HAP-1 (cell line): Measurements from ENCODE around the gene PRDM16.

Source experiments
- DNase-seq, 2 experiments: peaks; one replicate each; pipeline ENCODE4 v3.0.0-alpha.2; 2016 to 2020; ENCODE audit warnings: low spot score in 2 of 2
- H3K27me3 ChIP-seq: fragments of 250-450 bp; sonication (Bioruptor Pico); 2 replicates; pipeline ENCODE4 v1.5.1; 2020; ENCODE audit warnings: low read depth, mild to moderate bottlenecking, moderate library complexity
- H3K36me3 ChIP-seq: fragments of 250-450 bp; sonication (Bioruptor Pico); replicated peaks from 2 replicates; pipeline ENCODE4 v1.5.1; 2020; ENCODE audit warnings: mild to moderate bottlenecking
- H3K4me1 ChIP-seq: fragments of 250-450 bp; sonication (Bioruptor Pico); 2 replicates; pipeline ENCODE4 v1.5.1; 2020; ENCODE audit warnings: mild to moderate bottlenecking
- H3K4me3 ChIP-seq: fragments of 250-450 bp; sonication (Bioruptor Pico); 2 replicates; pipeline ENCODE4 v1.5.1; 2020; ENCODE audit warnings: mild to moderate bottlenecking, moderate library complexity
- H3K9me3 ChIP-seq: fragments of 250-450 bp; sonication (Bioruptor Pico); 2 replicates; pipeline ENCODE4 v1.5.1; 2020; ENCODE audit warnings: mild to moderate bottlenecking, moderate library complexity
- in situ Hi-C: fragments of 300-500 bp; cut with MboI; formaldehyde crosslinking; loops from 3 replicates; pipeline ENCODE4 v1.14.3; 2020; ENCODE audit warnings: low sequenced_read_pairs, inconsistent platforms, mixed read lengths

PRDM16 gene

DNA sequence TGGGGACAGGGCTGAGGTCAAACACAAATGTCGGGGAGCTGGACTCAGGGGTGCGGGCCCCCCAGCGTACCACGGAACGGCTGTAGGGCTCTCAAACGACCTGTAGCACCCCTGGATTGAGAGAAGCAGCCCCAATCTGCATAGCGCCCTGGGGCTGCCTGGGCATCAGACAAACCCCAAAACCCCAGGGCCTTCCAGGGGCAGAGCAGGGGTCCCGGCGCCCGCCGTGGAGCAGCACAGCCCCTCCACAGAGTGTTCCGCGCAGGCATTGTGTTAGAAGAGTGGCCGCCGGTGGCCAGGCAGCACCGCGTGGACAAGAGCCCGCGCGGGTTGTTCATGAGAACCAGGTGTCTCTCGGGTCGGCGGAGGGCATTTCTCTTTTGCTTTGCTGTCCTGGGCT is 321.3 kb downstream of the PRDM16 start:
- no peak overlapping the region for H3K4me3 ChIP-seq
- DNase-seq, result no peak
- H3K27me3 ChIP-seq, result peaks cover 6% of the 10 kb centered on the region
- H3K36me3 ChIP-seq, result no peaks in the 10 kb centered on the region
- peaks cover 8% of the 10 kb centered on the region for H3K4me1 ChIP-seq
- in situ Hi-C loops, result no loop called here
- no peaks in the 10 kb centered on the region for H3K9me3 ChIP-seq

DNA sequence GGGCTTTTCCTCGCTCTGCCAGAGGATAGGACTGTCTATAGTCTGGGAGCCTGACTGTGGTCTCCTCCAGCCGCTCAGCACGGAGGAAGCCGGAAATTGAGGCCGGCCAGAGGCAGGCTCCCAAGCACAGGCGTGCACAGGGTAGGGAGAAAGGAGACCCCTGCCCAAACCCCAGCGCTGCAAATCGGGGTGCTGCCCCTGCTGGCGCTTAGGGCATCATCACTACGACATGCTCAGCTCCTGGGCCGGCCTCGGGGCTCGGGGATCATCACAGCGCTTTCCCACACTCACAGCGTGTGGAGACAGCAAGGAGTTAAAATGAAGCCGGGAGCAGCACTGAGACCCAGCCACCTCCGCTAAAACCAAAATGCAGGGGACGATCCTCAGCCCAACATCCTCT is 322.7 kb downstream of the PRDM16 start:
- Histone ChIP-seq H3K9me3 (no peaks in the 10 kb centered on the region), H3K4me1 (peaks cover 8% of the 10 kb centered on the region), H3K36me3 (no peaks in the 10 kb centered on the region), H3K27me3 (peaks cover 6% of the 10 kb centered on the region), H3K4me3 (no peak overlapping the region)
- no peak for DNase-seq
- in situ Hi-C loops, result no loop called here

DNA sequence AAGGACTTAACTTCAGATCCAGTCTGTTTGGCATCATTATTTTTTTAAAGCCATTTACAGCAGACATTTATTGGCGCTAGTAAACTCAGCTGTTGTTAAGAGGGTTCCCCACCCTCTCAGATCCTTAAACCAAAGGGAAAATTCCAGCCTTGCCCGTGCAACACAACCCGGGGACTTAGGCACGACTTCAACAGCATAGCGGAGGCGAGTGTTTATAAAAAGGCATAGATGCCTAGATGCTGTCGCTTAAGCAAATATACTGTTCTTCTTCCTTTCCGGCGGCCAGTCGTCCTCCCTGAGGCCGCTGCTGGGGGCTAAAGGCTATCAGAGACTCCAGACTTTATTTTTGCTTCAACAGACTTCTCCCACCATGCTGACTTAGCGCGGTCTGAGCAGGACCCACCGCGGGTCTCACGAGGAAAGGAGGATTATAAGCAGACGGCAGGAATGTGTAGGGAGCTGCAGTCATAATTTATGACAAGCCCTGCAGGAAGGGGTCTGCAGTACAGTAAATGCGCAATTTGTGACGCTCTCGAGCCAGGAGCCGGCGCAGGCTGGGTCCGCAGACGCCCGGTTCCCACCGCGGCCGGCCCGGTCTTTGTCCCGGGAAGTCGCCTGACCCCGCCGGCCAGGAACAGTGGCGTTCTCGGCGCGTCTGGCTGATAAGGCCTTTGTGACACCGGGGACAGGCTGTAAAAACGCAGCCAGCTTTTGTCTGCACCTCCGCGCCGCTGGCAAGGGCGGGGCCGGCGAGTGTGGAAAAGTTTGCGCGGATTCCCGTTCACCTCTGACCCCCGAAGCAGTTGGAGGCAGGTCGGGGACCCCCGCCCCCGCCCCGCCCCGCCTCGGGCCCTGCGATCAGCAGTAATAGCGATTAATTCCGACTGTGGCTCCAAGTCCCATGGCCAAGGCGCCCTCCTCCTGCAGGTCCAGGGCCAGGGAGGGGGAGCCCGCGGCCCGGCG is 324.3 kb downstream of the PRDM16 start:
- H3K4me3 ChIP-seq, result no peak overlapping the region

DNA sequence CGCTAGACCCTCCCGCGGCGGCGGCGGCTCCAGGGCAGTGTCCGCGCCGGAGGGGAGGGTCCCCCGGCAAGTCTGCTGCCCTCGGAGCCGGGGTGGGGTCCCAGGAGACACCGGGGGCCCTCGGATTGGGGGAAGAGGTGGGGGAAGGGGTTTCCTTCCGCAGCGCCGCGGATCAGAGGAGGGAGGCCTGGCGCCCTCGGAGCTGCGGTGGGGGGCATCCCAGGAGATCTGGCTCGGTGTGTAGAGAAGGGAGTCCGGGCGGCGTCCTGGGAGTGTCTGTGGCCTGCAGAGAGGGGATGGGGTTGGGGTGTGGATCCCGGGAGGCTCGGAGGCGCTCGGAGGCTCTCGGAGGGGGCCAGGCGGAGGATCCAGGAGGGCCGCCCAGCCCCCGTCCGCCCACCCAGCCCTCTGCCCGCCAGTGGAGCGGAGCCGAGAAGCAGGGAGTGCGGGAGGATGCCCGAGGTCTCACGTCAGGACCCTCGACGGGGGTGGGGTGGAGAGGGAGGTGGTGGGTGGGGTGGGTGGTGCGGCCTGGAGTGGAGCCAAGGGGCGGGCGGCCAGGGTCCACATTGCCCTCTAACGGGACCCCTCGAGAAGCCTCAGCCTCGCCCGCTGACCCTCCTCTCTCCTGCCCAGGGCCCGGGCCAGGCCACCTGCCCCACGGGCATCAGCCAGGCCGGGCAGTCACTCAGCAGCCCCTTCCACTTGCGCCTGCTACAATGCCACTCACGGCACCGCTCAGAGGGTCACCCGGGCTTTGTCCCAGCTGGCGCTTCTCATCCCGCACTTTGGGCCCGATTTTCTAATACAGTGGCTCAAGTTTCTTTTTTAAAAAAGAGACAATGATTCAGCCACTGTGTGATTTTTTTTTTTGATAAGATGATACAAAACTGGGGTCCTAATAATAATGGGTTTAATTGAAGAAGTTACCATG is 325.3 kb downstream of the PRDM16 start:
- peaks cover 8% of the 10 kb centered on the region for H3K4me1 ChIP-seq
- peaks cover 6% of the 10 kb centered on the region for H3K27me3 ChIP-seq
- DNase-seq, result no peak
- H3K4me3 ChIP-seq, result no peak overlapping the region
- in situ Hi-C loops, result no loop called here
- no peaks in the 10 kb centered on the region for H3K36me3 ChIP-seq
- H3K9me3 ChIP-seq, result no peaks in the 10 kb centered on the region

More for the DNA sequence above, 324.3 kb downstream of the PRDM16 start:
- H3K9me3 ChIP-seq, result no peaks in the 10 kb centered on the region
- peaks cover 8% of the 10 kb centered on the region for H3K4me1 ChIP-seq
- DNase-seq, result peak; percentile 33 to 54
- peaks cover 6% of the 10 kb centered on the region for H3K27me3 ChIP-seq
- in situ Hi-C loops, result no loop called here
- no peaks in the 10 kb centered on the region for H3K36me3 ChIP-seq

DNA sequence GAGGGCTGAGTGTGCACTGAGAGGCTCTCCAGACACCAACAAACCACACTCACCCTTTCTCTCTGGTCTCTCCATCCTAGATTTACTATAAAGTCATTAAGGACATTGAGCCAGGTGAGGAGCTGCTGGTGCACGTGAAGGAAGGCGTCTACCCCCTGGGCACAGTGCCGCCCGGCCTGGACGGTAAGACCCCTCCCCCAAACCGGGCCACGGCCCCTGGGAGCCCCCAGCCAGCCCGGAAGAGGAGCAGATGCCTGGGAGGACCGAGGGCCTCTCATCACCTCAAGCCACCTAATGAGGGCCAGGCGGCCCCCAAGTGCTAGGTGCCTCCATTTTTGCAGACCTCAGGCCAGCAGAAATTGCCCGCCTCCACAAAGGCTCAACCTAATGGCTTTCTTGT is 327.4 kb downstream of the PRDM16 start:
- H3K27me3 ChIP-seq, result peaks cover 6% of the 10 kb centered on the region
- in situ Hi-C loops, result no loop called here
- DNase-seq, result no peak
- no peaks in the 10 kb centered on the region for H3K36me3 ChIP-seq
- no peaks in the 10 kb centered on the region for H3K9me3 ChIP-seq
- no peak overlapping the region for H3K4me3 ChIP-seq
- H3K4me1 ChIP-seq, result peaks cover 8% of the 10 kb centered on the region

DNA sequence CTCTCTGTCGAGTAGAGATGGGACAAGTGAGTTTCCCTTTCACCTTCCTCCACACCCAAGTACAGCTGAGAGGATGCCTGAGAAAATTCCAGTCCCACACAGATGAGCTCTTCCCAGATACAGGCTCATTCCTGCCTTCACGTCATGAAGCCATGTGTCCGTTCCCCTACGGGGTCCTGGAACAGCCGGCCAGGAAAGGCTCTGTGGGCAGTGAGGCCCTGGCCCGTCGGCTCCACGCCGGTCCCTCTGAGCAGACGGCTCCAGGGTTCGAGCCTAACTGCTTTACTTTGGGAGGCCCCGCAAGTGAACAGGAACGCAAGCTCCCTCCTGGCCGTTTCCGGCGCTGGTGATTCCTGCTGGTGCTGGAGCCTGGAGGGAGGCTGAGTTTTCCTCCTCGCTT is 328.3 kb downstream of the PRDM16 start:
- H3K36me3 ChIP-seq, result no peaks in the 10 kb centered on the region
- peaks cover 6% of the 10 kb centered on the region for H3K27me3 ChIP-seq
- peaks cover 8% of the 10 kb centered on the region for H3K4me1 ChIP-seq
- no peak for DNase-seq
- in situ Hi-C loops, result no loop called here
- H3K9me3 ChIP-seq, result no peaks in the 10 kb centered on the region
- H3K4me3 ChIP-seq, result no peak overlapping the region

DNA sequence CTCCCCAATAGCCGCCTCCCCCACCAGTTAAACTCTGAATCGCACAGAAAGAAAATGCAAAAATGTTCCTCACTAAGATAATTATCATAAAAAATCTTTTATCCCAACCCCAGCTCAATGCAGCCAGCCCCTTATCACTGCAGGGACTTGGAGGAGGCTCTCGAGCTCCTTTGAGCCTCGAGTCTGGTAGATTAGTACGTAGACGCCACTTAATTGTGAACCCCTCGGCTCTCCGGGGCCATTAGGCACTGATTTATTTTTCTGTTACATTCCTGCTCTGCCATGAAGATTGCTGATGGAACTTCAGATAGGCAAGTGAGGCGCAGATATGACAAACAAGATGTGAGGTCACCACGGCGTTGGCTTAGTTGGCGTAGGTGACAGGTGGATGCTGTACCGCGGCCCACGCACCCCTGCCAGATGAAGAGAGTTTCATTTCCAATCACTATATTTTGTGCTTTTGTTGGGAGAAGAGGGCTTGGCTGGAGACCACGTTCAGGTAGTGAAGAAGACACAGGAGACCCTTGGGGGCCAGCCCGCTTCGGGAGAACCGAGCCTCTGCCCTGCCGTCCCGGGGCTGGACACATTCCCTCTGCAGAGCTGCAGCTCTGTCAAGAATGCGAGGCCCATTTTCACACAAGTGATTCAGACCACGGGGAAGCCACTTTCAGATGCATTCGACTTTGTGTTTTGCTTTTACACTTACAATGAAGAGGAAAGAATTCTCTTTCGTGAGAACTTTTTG is 329.6 kb downstream of the PRDM16 start:
- no peak for DNase-seq
- H3K4me1 ChIP-seq, result peaks cover under 1% of the 10 kb centered on the region; the same call in 1 of the 2 replicates
- no peaks in the 10 kb centered on the region for H3K36me3 ChIP-seq
- H3K27me3 ChIP-seq, result no peaks in the 10 kb centered on the region; the same call in 1 of the 2 replicates
- in situ Hi-C loops, result no loop called here
- H3K4me3 ChIP-seq, result no peak overlapping the region
- H3K9me3 ChIP-seq, result no peaks in the 10 kb centered on the region

DNA sequence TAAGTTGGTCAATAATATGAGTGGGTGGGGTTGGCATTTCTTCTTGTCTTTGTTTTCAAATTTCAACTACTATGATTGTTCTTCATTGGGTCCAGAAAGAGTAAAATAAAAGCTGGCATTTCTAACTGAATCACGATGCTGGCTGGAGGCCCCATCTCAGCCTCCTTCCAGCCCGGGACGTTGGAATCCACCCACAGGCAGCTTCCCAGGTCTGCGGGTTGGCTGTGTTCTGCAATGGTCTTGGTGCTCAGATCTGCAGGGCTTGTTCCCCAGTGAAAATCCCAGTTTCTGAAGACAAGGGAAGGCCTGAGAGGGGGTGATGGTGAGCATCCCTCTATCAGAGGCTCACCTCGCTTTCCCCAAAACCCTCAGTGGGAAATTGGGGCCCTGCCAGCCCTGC is 330.7 kb downstream of the PRDM16 start:
- no peak for DNase-seq
- in situ Hi-C loops, result no loop called here
- Histone ChIP-seq H3K9me3 (no peaks in the 10 kb centered on the region), H3K4me3 (no peak overlapping the region), H3K27me3 (no peaks in the 10 kb centered on the region; the same call in 1 of the 2 replicates), H3K36me3 (no peaks in the 10 kb centered on the region), H3K4me1 (no peaks in the 10 kb centered on the region)

DNA sequence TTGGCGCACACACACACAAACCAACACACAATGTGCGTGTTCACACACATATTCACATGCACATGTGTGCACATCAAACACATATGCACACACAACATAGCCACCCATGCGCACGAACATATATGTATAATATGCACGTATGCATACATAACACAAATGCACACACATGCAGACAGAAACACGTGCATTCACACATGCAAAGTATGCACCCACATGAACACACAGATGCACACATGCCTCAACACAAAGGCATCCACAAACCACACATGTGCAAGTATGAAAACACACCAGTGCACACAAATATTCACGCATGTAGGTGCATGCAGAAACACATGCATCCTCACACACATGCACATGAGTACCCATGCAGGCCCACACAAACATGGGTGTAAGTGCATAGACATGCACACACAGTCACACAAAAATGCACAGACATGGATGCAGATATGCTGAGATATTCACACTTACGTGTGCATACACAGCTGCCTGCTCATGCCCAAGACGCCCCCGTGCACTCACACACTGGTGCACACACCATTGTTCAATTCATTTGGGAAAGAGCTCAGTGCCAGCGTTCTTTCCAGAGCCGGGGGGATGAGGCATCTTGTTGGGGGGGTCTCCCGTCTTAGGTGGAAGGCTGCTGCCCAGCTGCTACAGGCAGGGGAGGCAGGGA is 332.7 kb downstream of the PRDM16 start:
- no peaks in the 10 kb centered on the region for H3K36me3 ChIP-seq
- in situ Hi-C loops, result no loop called here
- H3K4me3 ChIP-seq, result no peak overlapping the region
- no peaks in the 10 kb centered on the region for H3K9me3 ChIP-seq
- no peaks in the 10 kb centered on the region for H3K4me1 ChIP-seq
- no peak for DNase-seq
- H3K27me3 ChIP-seq, result no peaks in the 10 kb centered on the region; the same call in 1 of the 2 replicates

DNA sequence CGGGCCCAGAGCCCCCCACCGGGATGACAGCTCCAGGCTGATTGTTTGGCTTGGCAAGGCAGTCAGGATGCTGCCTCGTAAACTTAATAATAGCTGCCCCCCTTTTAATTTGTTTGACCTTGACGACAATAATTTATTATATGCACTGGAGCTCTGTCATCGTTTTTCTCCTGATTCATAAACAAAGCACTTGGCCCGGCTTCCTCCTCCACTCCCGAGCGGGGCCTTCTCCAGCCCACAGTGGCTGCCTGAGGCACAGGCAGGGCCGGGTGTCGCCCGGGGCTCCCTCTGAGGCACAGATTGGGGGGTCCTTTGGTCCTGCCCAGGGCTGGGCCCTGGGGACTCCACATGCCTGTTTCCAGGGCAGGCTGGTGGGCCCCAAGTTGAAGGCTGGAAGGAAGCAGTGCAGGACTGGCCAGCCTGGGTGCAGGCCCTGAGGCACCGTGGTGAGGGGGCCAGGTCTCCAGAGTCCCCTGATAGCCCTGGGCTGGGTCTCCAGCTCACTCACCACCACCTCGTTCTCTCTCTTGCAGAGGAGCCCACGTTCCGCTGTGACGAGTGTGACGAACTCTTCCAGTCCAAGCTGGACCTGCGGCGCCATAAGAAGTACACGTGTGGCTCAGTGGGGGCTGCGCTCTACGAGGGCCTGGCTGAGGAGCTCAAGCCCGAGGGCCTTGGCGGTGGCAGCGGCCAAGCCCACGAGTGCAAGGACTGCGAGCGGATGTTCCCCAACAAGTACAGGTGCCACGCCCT is 333.4 kb downstream of the PRDM16 start:
- Histone ChIP-seq H3K4me1 (no peaks in the 10 kb centered on the region), H3K27me3 (no peaks in the 10 kb centered on the region; the same call in 1 of the 2 replicates), H3K4me3 (no peak overlapping the region), H3K9me3 (no peaks in the 10 kb centered on the region), H3K36me3 (no peaks in the 10 kb centered on the region)
- in situ Hi-C loops, result no loop called here
- no peak for DNase-seq

DNA sequence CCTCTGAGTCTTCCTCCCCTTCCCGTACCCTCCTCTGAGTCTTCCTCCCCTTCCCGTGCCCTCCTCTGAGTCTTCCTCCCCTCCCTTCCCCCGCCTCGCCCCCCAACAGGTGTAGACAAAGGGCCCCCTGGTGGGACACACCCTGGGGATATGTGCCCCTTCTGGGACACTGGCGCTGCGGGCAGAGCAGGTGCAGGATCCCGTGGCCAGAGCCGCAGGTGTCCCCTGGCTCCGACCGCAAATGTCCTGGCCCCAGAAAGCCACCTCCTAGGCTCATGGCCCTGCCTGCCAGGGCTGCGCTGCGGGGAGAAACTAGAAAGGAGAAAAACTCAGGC is 334.0 kb downstream of the PRDM16 start:
- no peak for DNase-seq
- H3K27me3 ChIP-seq, result no peaks in the 10 kb centered on the region
- in situ Hi-C loops, result no loop called here
- H3K9me3 ChIP-seq, result no peaks in the 10 kb centered on the region
- no peak overlapping the region for H3K4me3 ChIP-seq
- no peaks in the 10 kb centered on the region for H3K4me1 ChIP-seq
- no peaks in the 10 kb centered on the region for H3K36me3 ChIP-seq

DNA sequence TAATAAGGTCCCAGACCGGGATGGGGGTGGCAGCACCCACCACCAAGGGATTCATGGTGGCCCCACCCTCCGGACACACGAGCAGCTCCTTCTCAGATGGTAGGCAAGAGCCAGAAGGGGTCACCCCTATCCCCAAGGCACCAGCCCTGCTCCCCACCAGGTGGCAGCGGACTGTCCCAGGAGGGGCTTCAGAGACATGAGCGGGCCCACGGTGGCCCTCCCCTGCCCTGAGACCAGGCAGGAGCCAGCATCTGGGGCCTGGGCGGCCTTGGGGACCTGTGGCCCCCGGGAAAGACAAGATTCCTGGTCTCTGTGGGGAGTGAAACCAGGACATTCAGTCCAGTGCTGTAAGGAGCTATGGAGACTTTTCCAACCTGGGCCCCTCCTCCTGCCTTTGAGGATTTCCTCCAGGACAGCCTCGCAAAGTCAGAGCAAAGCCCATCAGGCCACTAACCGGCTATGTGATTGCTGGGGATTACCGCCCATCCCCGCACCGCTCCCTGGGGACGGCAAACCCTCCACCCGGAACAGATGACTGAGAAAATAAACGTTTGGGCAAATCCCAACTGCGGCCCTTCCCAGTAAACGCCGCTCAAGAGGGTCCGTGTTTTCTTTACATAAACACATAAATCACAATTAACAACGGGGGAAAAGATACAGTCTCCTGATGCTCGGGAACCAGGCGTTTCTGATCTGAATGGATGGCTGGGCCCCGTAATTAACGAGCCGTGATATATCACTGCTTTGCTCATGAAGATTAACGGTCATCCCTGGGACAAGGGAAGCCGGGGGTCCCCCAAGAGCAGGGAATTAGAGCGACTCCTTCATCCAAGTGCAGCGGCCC is 334.6 kb downstream of the PRDM16 start:
- DNase-seq, result peak in 1 of 2 experiments; percentile 48
- no peaks in the 10 kb centered on the region for H3K9me3 ChIP-seq
- H3K4me1 ChIP-seq, result no peaks in the 10 kb centered on the region
- in situ Hi-C loops, result no loop called here
- H3K4me3 ChIP-seq, result no peak overlapping the region
- no peaks in the 10 kb centered on the region for H3K36me3 ChIP-seq
- H3K27me3 ChIP-seq, result no peaks in the 10 kb centered on the region
